ACHN (cell line): Measurements from ENCODE around the gene PHC1.
"Not testable (repeated sequence)": the region's sequence is repeated elsewhere in the genome, so short reads cannot be mapped to it uniquely, and the experiment has no call there.

ENCODE experiments used
- DNase-seq: peaks from one replicate; pipeline ENCODE4 v3.0.0-alpha.2; 2015
- in situ Hi-C: cut with HindIII; loops from 2 replicates; pipeline ENCODE4 v1.10.0; 2017; ENCODE audit warnings: low sequenced_read_pairs, low pct_ligation_motif_present, low pct_unique_long_range_greater_than_20kb

PHC1 gene

GRCh38 chr12:8914033-8914715 is at the start of gene PHC1:
Gene PHC1 (plus strand): TSS chr12:8914509. CDS start chr12:8917678, 3,169 bp downstream.
- peak; percentile 83 for DNase-seq
- in situ Hi-C loops, result not testable (repeated sequence)

GRCh38 chr12:8866429-8866828 is 47.9 kb upstream of the PHC1 start:
- in situ Hi-C loops, result no loop called here
- DNase-seq, result no peak

- no peak for DNase-seq
- in situ Hi-C loops, result no loop called here
Measured at GRCh38 chr12:8867009-8867408, 47.3 kb upstream of the PHC1 start.

- no peak for DNase-seq
- in situ Hi-C loops, result no loop called here
Measured at GRCh38 chr12:8867786-8868185, 46.5 kb upstream of the PHC1 start.

- in situ Hi-C loops, result no loop called here
Measured at GRCh38 chr12:8870586-8870985, 43.7 kb upstream of the PHC1 start.

DNA sequence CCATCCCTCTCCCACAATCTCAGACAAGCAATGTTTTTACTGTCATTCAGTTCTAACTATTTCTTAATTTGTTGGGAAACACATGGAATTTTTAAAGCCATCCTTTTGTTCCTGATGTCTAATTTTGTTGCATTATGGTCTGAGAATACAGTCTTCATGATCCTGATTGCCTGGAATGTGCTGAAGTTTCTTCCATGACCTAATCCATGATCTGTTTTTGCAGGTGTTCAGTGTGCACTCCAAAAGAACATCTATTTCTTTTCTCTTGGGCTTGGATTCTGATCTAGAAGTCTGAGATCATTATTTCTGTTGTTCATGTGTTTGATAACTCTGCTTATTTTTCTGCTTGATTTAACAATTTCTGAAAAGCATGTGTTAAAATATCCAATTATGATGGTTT is 43.2 kb upstream of the PHC1 start:
- no peak for DNase-seq
- in situ Hi-C loops, result no loop called here

More at GRCh38 chr12:8870586-8870985, 43.7 kb upstream of the PHC1 start:
- DNase-seq, result no peak

- in situ Hi-C loops, result no loop called here
- no peak for DNase-seq
Measured at GRCh38 chr12:8876887-8877286, 37.4 kb upstream of the PHC1 start.

- DNase-seq, result no peak
- in situ Hi-C loops, result no loop called here
Measured at GRCh38 chr12:8886502-8887284, 27.6 kb upstream of the PHC1 start.

DNA sequence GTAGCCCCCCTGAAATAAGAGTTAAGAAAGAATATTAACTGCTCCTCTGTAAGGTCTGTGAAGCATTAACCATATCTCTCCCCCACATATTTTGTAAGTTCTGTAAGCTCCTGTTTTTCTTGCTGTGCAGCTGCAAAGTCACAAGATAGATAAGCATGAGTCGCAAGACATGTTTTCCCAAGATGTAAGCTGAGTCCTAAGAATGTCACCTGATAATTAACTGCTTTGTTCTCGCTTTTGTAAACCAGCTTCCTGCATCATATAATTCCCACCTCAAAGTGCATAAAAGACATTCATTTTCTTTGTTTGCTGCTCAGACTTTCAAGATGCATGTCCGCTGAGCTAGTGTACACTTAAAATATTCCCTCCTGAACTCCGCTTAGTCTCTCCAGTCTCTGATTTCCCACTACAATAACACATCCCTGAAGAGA is 27.0 kb upstream of the PHC1 start:
- in situ Hi-C loops, result no loop called here
- DNase-seq, result no peak

DNA sequence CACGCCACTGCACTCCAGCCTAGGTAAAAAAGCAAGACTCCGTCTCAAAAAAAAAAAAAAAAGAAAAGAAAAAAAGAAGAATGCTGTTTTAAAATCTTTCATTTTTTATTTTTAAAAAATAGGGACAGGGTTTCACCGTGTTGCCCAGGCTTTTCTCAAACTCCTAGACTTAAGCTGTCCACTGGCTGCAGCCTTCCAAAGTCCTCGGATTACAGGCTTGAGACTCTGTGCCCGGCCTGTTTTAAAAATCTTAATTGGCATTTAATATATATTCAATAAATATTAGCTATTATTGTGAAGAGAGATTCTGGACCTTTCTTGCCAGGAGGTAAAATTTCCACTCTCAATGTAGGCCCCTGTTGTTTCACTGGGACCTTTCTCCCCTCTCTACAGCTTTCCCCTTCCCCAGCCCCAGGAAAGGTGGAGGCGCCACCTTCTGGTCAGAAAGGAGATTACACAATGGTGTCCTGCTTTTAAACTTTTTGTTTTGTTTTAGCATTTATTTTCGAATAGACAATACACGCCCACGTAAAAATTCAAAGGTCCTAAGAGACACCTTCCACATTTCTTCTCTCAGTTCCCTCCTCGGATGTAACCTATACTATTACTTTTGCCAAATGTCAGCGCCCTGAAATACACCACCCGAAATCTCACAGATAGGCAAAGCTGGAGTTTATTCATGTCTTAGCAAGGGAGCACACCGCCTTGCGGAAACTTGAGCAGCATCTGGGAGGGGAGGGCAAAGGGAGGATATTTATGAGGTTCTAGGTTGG is 23.8 kb upstream of the PHC1 start:
- DNase-seq, result peak; percentile 64
- in situ Hi-C loops, result no loop called here

- DNase-seq, result no peak
- in situ Hi-C loops, result no loop called here
Measured at GRCh38 chr12:8891976-8892375, 22.3 kb upstream of the PHC1 start.

- no peak for DNase-seq
Measured at GRCh38 chr12:8894378-8894777, 19.9 kb upstream of the PHC1 start.

DNA sequence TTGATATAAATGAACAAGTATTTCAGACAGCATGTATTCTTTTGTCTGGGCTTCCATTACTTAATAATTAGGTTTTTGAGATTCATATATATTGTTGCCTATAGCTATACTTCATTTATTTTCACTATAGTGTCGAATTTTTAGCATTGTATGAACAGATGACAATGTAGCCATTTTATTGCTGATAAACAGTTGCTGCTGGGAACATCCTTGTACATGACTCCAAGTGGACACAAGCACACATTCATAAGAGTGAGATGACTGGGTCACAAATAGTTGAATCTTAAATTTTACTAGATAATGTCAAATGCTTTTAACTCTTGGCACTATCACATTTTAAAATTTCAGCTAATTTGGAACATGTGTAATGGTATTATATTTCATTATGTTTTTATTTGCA is 19.3 kb upstream of the PHC1 start:
- in situ Hi-C loops, result no loop called here

More at GRCh38 chr12:8894378-8894777, 19.9 kb upstream of the PHC1 start:
- in situ Hi-C loops, result no loop called here

GRCh38 chr12:8897081-8897480 is 17.2 kb upstream of the PHC1 start:
- no peak for DNase-seq
- in situ Hi-C loops, result no loop called here

More for the DNA sequence above, 19.3 kb upstream of the PHC1 start:
- DNase-seq, result no peak

DNA sequence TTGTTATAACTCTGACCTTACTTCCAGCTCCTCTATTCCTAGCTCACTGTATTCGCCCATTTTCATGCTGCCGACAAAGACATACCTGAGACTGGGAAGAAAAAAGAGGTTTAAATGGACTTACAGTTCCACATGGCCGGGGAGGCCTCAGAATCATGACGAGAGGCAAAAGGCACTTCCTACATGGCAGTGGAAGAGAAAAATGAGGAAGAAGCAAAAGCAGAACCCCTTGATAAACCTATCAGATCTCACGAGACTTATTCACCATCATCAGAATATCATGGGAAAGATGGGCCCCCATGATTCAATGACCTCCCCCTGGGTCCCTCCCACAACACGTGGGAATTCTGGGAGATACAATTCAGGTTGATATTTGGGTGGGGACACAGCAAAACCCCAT is 14.5 kb upstream of the PHC1 start:
- in situ Hi-C loops, result no loop called here
- DNase-seq, result no peak

GRCh38 chr12:8902703-8903102 is 11.6 kb upstream of the PHC1 start:
- DNase-seq, in situ Hi-C loops: not testable (repeated sequence)

DNA sequence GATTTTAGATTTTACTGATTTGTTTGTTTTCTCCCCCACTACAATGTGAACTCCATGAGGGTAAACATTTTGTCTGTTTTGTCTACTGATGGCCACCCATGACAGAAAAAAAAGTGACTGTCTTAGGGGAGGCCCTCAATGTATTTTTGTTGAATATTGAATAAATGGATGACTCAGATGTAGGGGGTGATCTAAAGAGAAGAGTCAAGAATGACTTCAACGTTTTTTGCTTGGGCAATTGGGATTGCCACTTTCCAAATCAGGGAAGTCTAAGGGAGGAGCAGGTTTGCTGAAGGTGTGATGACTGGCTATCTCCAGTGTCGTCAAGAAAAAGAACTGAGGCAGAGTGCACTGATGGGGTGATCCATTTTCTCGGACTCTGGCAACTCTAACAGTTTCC is 10.7 kb upstream of the PHC1 start:
- DNase-seq, result no peak
- in situ Hi-C loops, result no loop called here

- no peak for DNase-seq
- in situ Hi-C loops, result no loop called here
Measured at GRCh38 chr12:8904665-8905064, 9.6 kb upstream of the PHC1 start.

DNA sequence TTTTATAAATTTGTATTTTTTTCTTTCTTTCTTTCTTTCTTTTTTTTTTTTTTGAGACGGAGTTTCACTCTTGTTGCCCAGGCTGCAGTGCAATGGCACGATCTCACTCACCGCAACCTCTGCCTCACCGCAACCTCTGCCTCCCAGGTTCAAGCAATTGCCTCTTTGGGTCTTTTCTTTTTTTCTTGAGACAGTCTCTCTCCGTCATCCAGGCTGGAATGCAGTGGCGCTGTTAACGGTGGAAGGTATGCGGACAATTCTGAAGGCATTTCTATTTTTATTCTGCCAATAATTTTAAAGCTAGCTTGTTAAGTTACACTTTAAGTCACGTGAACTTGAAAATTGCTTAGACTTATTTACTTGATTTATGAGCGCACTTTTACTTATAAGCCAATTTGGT is 8.8 kb upstream of the PHC1 start:
- in situ Hi-C loops, result no loop called here
- DNase-seq, result no peak
